Neural cell (in vitro differentiated cells): ENCODE measurements around the gene CLBA1. TPM values are rescaled to one million over a fixed set of nuclear protein-coding genes. Genes with fewer than 3 reads are reported as not detected.

Source experiments
- H2AFZ ChIP-seq: fragments of 200-600, 300-800 bp; sonication (generic), shearing (Covaris generic); 2 replicates; pipeline ENCODE4 v1.6.0; 2014; ENCODE audit warnings: low read depth, mild to moderate bottlenecking, antibody characterized with exemption, low read length, moderate library complexity
- H3F3A ChIP-seq: fragments of 200-600 bp; shearing (Covaris generic); 2 replicates; pipeline ENCODE4 v1.6.1; 2016; ENCODE audit warnings: mild to moderate bottlenecking, moderate library complexity, mixed read lengths, antibody characterized with exemption, low read length; ENCODE audit not compliant: insufficient read depth, poor library complexity, severe bottlenecking
- H3K27ac ChIP-seq: fragments of 200-600, 300-800 bp; sonication (generic), shearing (Covaris generic); 2 replicates; pipeline ENCODE4 v1.5.1; 2014; ENCODE audit warnings: mild to moderate bottlenecking, low read length, moderate library complexity
- H3K27me3 ChIP-seq: fragments of 300-800, 200-600 bp; sonication (generic), shearing (Covaris generic); 2 replicates; pipeline ENCODE4 v1.6.0; 2014; ENCODE audit warnings: mild to moderate bottlenecking, low read depth, low read length, moderate library complexity; ENCODE audit not compliant: insufficient read depth
- H3K36me3 ChIP-seq: fragments of 300-800, 200-600 bp; sonication (generic), shearing (Covaris generic); 2 replicates; pipeline ENCODE4 v1.5.1; 2014; ENCODE audit warnings: mild to moderate bottlenecking, antibody characterized with exemption, low read length, moderate library complexity; ENCODE audit not compliant: insufficient read depth
- H3K4me2 ChIP-seq: fragments of 300-800, 200-600 bp; sonication (generic), shearing (Covaris generic); 2 replicates; pipeline ENCODE4 v1.6.0; 2014; ENCODE audit warnings: mild to moderate bottlenecking, low read length
- H3K4me3 ChIP-seq: fragments of 300-800, 200-600 bp; sonication (generic), shearing (Covaris generic); 2 replicates; pipeline ENCODE4 v1.5.1; 2014; ENCODE audit warnings: mild to moderate bottlenecking, low read length, moderate library complexity
- H3K79me2 ChIP-seq: fragments of 200-600 bp; shearing (Covaris generic); replicated peaks from 2 replicates; pipeline ENCODE4 v1.6.0; 2014; ENCODE audit warnings: mild to moderate bottlenecking, low read length, moderate library complexity; ENCODE audit not compliant: insufficient read depth
- H3K9ac ChIP-seq: fragments of 300-800, 200-600 bp; sonication (generic), shearing (Covaris generic); 2 replicates; pipeline ENCODE4 v1.6.1; 2016; ENCODE audit warnings: mild to moderate bottlenecking, low read length, mixed read lengths
- H3K9me2 ChIP-seq: fragments of 200-600 bp; shearing (Covaris generic); 2 replicates; pipeline ENCODE4 v1.6.1; 2016; ENCODE audit warnings: mild to moderate bottlenecking, low read length, mixed read lengths; ENCODE audit not compliant: insufficient read depth
- H3K9me3 ChIP-seq: fragments of 200-600, 300-800 bp; sonication (generic), shearing (Covaris generic); 2 replicates; pipeline ENCODE4 v1.6.1; 2016; ENCODE audit warnings: mild to moderate bottlenecking, mixed run types, low read length, moderate library complexity, mixed read lengths
- H4K20me1 ChIP-seq: fragments of 200-600 bp; shearing (Covaris generic); 2 replicates; pipeline ENCODE4 v1.6.1; 2016; ENCODE audit warnings: mild to moderate bottlenecking, mixed run types; ENCODE audit not compliant: insufficient read depth
- CTCF ChIP-seq: fragments of 450-650 bp; IDR thresholded peaks from 2 replicates; pipeline ENCODE4 v1.5.1; 2014; ENCODE audit warnings: antibody characterized with exemption, mild to moderate bottlenecking, moderate library complexity; ENCODE audit not compliant: poor library complexity, severe bottlenecking
- EP300 ChIP-seq: fragments of 450-650 bp; conservative IDR thresholded peaks from 2 replicates; pipeline ENCODE4 v1.6.1; 2014; ENCODE audit warnings: antibody characterized with exemption, mild to moderate bottlenecking, moderate library complexity; ENCODE audit not compliant: poor library complexity, severe bottlenecking
- EZH2 ChIP-seq: fragments of 200-600, 300-800 bp; shearing (Covaris generic), sonication (generic); IDR thresholded peaks from 2 replicates; pipeline ENCODE4 v1.6.1; 2014; ENCODE audit warnings: antibody characterized with exemption, low read length, borderline replicate concordance, mild to moderate bottlenecking; ENCODE audit not compliant: insufficient read depth, poor library complexity, severe bottlenecking
- MXI1 ChIP-seq: fragments of 450-650 bp; conservative IDR thresholded peaks from 2 replicates; pipeline ENCODE4 v1.6.1; 2014; ENCODE audit warnings: antibody characterized with exemption, mild to moderate bottlenecking; ENCODE audit not compliant: poor library complexity, severe bottlenecking
- POLR2AphosphoS5 ChIP-seq: IDR thresholded peaks from 2 replicates; pipeline ENCODE4 v1.6.1; 2012
- RAD21 ChIP-seq: fragments of 450-650 bp; conservative IDR thresholded peaks from 2 replicates; pipeline ENCODE4 v1.6.1; 2014; ENCODE audit warnings: antibody characterized with exemption, mild to moderate bottlenecking, moderate library complexity
- REST ChIP-seq: IDR thresholded peaks from 2 replicates; pipeline ENCODE4 v1.6.1; 2012; ENCODE audit warnings: borderline replicate concordance
- SMC3 ChIP-seq: fragments of 450-650 bp; conservative IDR thresholded peaks from 2 replicates; pipeline ENCODE4 v1.6.1; 2014; ENCODE audit warnings: antibody characterized with exemption, mild to moderate bottlenecking, moderate library complexity; ENCODE audit not compliant: poor library complexity
- TAF1 ChIP-seq: IDR thresholded peaks from 2 replicates; pipeline ENCODE4 v1.6.1; 2012; ENCODE audit warnings: low read depth
- polyA plus RNA-seq: library from polyadenylated mRNA; depleted of rRNA; stranded (reverse); fragments of >200 nt; gene quantifications from 2 replicates; pipeline ENCODE4 v1.2.3, GENCODE V29; 2014

CLBA1 gene
- polyA plus RNA-seq, 1 donor from 2014 or later = 27.8 TPM

- no peak for TF ChIP-seq POLR2AphosphoS5
- no peak for TF ChIP-seq MXI1
- no peak for TF ChIP-seq REST
- no peak for TF ChIP-seq CTCF
- no peak for TF ChIP-seq RAD21
- TF ChIP-seq EZH2 = no peak
- TF ChIP-seq TAF1 = no peak
- TF ChIP-seq SMC3 = no peak
- no peak for TF ChIP-seq EP300
- H3F3A ChIP-seq = no peaks in the 10 kb centered on the region
- H2AFZ ChIP-seq = no peak overlapping the region
- no peaks in the 10 kb centered on the region for H3K36me3 ChIP-seq
- H3K27ac ChIP-seq = no peak overlapping the region
- H3K9ac ChIP-seq = no peak overlapping the region
- H3K27me3 ChIP-seq = no peaks in the 10 kb centered on the region
- no peak overlapping the region for H3K4me2 ChIP-seq
- H3K9me3 ChIP-seq = no peaks in the 10 kb centered on the region
- no peak overlapping the region for H3K4me3 ChIP-seq
- no peaks in the 10 kb centered on the region for H3K79me2 ChIP-seq
- H3K9me2 ChIP-seq = no peaks in the 10 kb centered on the region
- no peaks in the 10 kb centered on the region for H4K20me1 ChIP-seq
Measured at GRCh38 chr14:104999361-104999760, 13.8 kb downstream of the CLBA1 start.

- Histone ChIP-seq H3F3A (no peaks in the 10 kb centered on the region), H3K27ac (no peak overlapping the region), H3K4me2 (no peak overlapping the region), H3K27me3 (no peaks in the 10 kb centered on the region), H3K4me3 (no peak overlapping the region), H2AFZ (no peak overlapping the region), H4K20me1 (no peaks in the 10 kb centered on the region), H3K9me2 (no peaks in the 10 kb centered on the region), H3K9ac (no peak overlapping the region), H3K36me3 (no peaks in the 10 kb centered on the region), H3K79me2 (peaks cover 3% of the 10 kb centered on the region), H3K9me3 (no peaks in the 10 kb centered on the region)
- TF ChIP-seq TAF1 (no peak), EZH2 (no peak), REST (no peak)
Measured at GRCh38 chr14:105005329-105005928, 19.8 kb downstream of the CLBA1 start.
